NB4 (cell line): ENCODE results near the gene SLC11A1.

Source experiments
- POLR2A ChIP-seq: IDR thresholded peaks from 2 replicates; pipeline ENCODE4 v1.6.1; 2011; ENCODE audit warnings: mild to moderate bottlenecking; ENCODE audit not compliant: insufficient read length; ENCODE audit errors: extremely low read depth
- TF ChIP-seq, protein P1 (sequence below): IDR thresholded peaks from one replicate; pipeline ENCODE4 v1.5.1; 2012; ENCODE audit warnings: low read depth, low read length

DNA sequence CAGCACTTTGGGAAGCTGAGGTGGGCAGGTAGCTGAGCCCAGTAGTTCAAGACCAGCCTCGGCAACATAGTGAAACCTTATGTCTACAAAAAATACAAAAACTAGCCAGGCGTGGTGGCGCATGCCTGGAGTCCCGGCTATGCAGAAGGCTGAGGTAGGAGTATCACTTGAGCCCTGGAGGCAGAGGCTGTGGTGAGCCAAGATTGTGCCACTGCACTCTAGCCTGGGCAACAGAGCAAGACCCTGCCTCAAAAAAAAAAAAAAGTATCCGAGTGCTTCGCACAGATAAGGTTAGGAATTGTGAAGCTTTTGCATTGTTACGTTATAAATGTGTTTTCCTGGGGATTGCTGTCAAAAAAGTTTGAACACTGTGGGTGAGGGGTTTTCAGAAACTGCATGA lies 21.7 kb downstream of the SLC11A1 start:
- TF ChIP-seq POLR2A: no peak
- TF ChIP-seq, protein P1, sequence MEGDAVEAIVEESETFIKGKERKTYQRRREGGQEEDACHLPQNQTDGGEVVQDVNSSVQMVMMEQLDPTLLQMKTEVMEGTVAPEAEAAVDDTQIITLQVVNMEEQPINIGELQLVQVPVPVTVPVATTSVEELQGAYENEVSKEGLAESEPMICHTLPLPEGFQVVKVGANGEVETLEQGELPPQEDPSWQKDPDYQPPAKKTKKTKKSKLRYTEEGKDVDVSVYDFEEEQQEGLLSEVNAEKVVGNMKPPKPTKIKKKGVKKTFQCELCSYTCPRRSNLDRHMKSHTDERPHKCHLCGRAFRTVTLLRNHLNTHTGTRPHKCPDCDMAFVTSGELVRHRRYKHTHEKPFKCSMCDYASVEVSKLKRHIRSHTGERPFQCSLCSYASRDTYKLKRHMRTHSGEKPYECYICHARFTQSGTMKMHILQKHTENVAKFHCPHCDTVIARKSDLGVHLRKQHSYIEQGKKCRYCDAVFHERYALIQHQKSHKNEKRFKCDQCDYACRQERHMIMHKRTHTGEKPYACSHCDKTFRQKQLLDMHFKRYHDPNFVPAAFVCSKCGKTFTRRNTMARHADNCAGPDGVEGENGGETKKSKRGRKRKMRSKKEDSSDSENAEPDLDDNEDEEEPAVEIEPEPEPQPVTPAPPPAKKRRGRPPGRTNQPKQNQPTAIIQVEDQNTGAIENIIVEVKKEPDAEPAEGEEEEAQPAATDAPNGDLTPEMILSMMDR: no peak
